Neural progenitor cell (in vitro differentiated cells): Measurements from ENCODE around the gene UBE2C.

Experiments used
- CTCF ChIP-seq: fragments of 200-600 bp; sonication (generic); IDR thresholded peaks from 2 replicates; pipeline ENCODE4 v1.5.1; 2017; ENCODE audit warnings: antibody characterized with exemption, mild to moderate bottlenecking
- EZH2phosphoT487 ChIP-seq: fragments of 200-600 bp; sonication (generic); IDR thresholded peaks from 2 replicates; pipeline ENCODE4 v1.6.1; 2017; ENCODE audit warnings: antibody characterized with exemption

- TF ChIP-seq CTCF (no peak), EZH2phosphoT487 (no peak)
Measured at GRCh38 chr20:45801851-45802250, 10.6 kb upstream of the UBE2C start.
